Astrocyte of the spinal cord (primary cell): ENCODE results near the gene ODAPH.

ENCODE experiments used
- DNase-seq: peaks from one replicate; pipeline ENCODE4 v3.0.0; 2011; ENCODE audit warnings: low read depth, low spot score
- H3K4me3 ChIP-seq: 2 replicates; pipeline ENCODE4 v1.5.1; 2011; ENCODE audit warnings: low read depth, mild to moderate bottlenecking, low read length, moderate library complexity
- CTCF ChIP-seq: IDR thresholded peaks from 2 replicates; pipeline ENCODE4 v1.5.1; 2012; ENCODE audit warnings: low read depth, mild to moderate bottlenecking, low read length, inconsistent platforms
- in situ Hi-C: cut with HindIII; loops from 2 replicates; pipeline ENCODE4 v1.10.0; 2017; ENCODE audit warnings: low sequenced_read_pairs

The ODAPH gene

GRCh38 chr4:75552452-75552851 lies 3.4 kb upstream of the ODAPH start:
- TF ChIP-seq CTCF = no peak
- no peak for DNase-seq
- in situ Hi-C loops = no loop called here
- no peak overlapping the region for H3K4me3 ChIP-seq

- DNase-seq = no peak
- in situ Hi-C loops = no loop called here
- TF ChIP-seq CTCF = no peak
- H3K4me3 ChIP-seq = no peak overlapping the region
Measured at GRCh38 chr4:75557696-75558095, 1.8 kb downstream of the ODAPH start.

GRCh38 chr4:75561789-75562188 lies 5.9 kb downstream of the ODAPH start:
- no peak for DNase-seq
- H3K4me3 ChIP-seq = no peak overlapping the region

GRCh38 chr4:75564023-75564422 lies 8.2 kb downstream of the ODAPH start:
- in situ Hi-C loops = no loop called here
- no peak for DNase-seq
- H3K4me3 ChIP-seq = no peak overlapping the region
- no peak for TF ChIP-seq CTCF

More at GRCh38 chr4:75561789-75562188, 5.9 kb downstream of the ODAPH start:
- in situ Hi-C loops = no loop called here
- TF ChIP-seq CTCF = no peak

GRCh38 chr4:75565481-75565880 lies 9.6 kb downstream of the ODAPH start:
- in situ Hi-C loops = no loop called here
- DNase-seq = no peak
- H3K4me3 ChIP-seq = no peak overlapping the region
- TF ChIP-seq CTCF = no peak

- TF ChIP-seq CTCF = no peak
- in situ Hi-C loops = no loop called here
Measured at GRCh38 chr4:75566911-75567310, 11.0 kb downstream of the ODAPH start.

GRCh38 chr4:75567725-75568124 lies 11.9 kb downstream of the ODAPH start:
- TF ChIP-seq CTCF = no peak
- in situ Hi-C loops = no loop called here
- H3K4me3 ChIP-seq = no peak overlapping the region
- no peak for DNase-seq

More at GRCh38 chr4:75566911-75567310, 11.0 kb downstream of the ODAPH start:
- H3K4me3 ChIP-seq = no peak overlapping the region
- no peak for DNase-seq
